PC-3 (cell line): ENCODE results near the gene ZCCHC4. TPM values are rescaled to one million over a fixed set of nuclear protein-coding genes. Genes with fewer than 3 reads are reported as not detected.

Source experiments
- ATAC-seq: fragments of 200-7000 bp; cut with Tn5 transposase; 2 replicates; pipeline ENCODE4 v1.9.1; 2020; ENCODE audit warnings: mild to moderate bottlenecking, moderate library complexity
- BruUV-seq: library from RNA; stranded (reverse); fragments of 400-500 nt; replicated peaks from 2 replicates; lab custom pipeline; 2021; lab: Mats Ljungman, UMichigan
- CTCF ChIA-PET: fragments of 300-600 bp; sonication (Branson Sonifier 250); formaldehyde crosslinking; loops from one replicate; lab custom pipeline; 2022; ENCODE audit warnings: antibody characterized with exemption; lab: Charles Lee
- POLR2A ChIA-PET: fragments of 300-600 bp; sonication (Branson Sonifier 250); formaldehyde crosslinking; loops from one replicate; lab custom pipeline; 2022; ENCODE audit warnings: antibody characterized with exemption; ENCODE audit not compliant: unreplicated experiment; lab: Charles Lee
- DNase-seq: peaks from one replicate; pipeline ENCODE4 v3.0.0-alpha.2; 2015
- H2AFZ ChIP-seq: fragments of 300-600 bp; sonication (generic); 2 replicates; pipeline ENCODE4 v1.6.0; 2016; ENCODE audit warnings: antibody characterized with exemption, low read length
- H3F3A ChIP-seq: fragments of 300-600 bp; sonication (generic); one replicate; pipeline ENCODE4 v1.6.0; 2017; ENCODE audit warnings: antibody characterized with exemption, low read length, control low read depth, mild to moderate bottlenecking; ENCODE audit not compliant: unreplicated experiment
- H3K27ac ChIP-seq: fragments of 300-600 bp; sonication (generic); 2 replicates; pipeline ENCODE4 v1.5.1; 2016; ENCODE audit warnings: mild to moderate bottlenecking, low read length
- H3K27me3 ChIP-seq: fragments of 300-600 bp; sonication (generic); 2 replicates; pipeline ENCODE4 v1.6.1; 2016; ENCODE audit warnings: low read length, mixed read lengths
- H3K36me3 ChIP-seq: fragments of 300-600 bp; sonication (generic); 2 replicates; pipeline ENCODE4 v1.6.1; 2016; ENCODE audit warnings: low read depth, mixed run types, low read length, mixed read lengths
- H3K4me1 ChIP-seq: fragments of 300-600 bp; sonication (generic); 2 replicates; pipeline ENCODE4 v1.5.1; 2016; ENCODE audit warnings: low read length; ENCODE audit not compliant: insufficient read depth
- H3K4me2 ChIP-seq: fragments of 300-600 bp; sonication (generic); 2 replicates; pipeline ENCODE4 v1.6.0; 2016; ENCODE audit warnings: low read length
- H3K4me3 ChIP-seq: fragments of 300-600 bp; sonication (generic); 2 replicates; pipeline ENCODE4 v1.5.1; 2016; ENCODE audit warnings: mild to moderate bottlenecking, low read length, mixed read lengths
- H3K79me2 ChIP-seq: fragments of 300-600 bp; sonication (generic); 2 replicates; pipeline ENCODE4 v1.6.1; 2017; ENCODE audit warnings: low read length, mixed read lengths
- H3K9ac ChIP-seq: fragments of 300-600 bp; sonication (generic); 2 replicates; pipeline ENCODE4 v1.6.0; 2016; ENCODE audit warnings: mild to moderate bottlenecking, low read length
- H3K9me2 ChIP-seq: fragments of 300-600 bp; sonication (generic); replicated peaks from 2 replicates; pipeline ENCODE4 v1.6.1; 2016; ENCODE audit warnings: mixed run types, low read length, mixed read lengths
- H3K9me3 ChIP-seq: fragments of 300-600 bp; sonication (generic); 2 replicates; pipeline ENCODE4 v1.6.1; 2016; ENCODE audit warnings: low read length, mixed read lengths
- H4K20me1 ChIP-seq: fragments of 300-600 bp; sonication (generic); 2 replicates; pipeline ENCODE4 v1.6.1; 2016; ENCODE audit warnings: low read length, mixed read lengths
- CTCF ChIP-seq: fragments of 300-600 bp; sonication (generic); conservative IDR thresholded peaks from 2 replicates; pipeline ENCODE4 v1.5.1; 2017; ENCODE audit warnings: antibody characterized with exemption, low read depth, mild to moderate bottlenecking, low read length
- EZH2 ChIP-seq: fragments of 300-600 bp; sonication (generic); IDR thresholded peaks from one replicate; pipeline ENCODE4 v1.6.1; 2017; ENCODE audit warnings: antibody characterized with exemption, mild to moderate bottlenecking, low read length; ENCODE audit not compliant: unreplicated experiment
- EZH2phosphoT487 ChIP-seq: fragments of 300-600 bp; sonication (generic); IDR thresholded peaks from 2 replicates; pipeline ENCODE4 v1.6.1; 2018; ENCODE audit warnings: mild to moderate bottlenecking, antibody characterized with exemption, low read length, borderline replicate concordance
- intact Hi-C: fragments of 100-400 bp; cut with micrococcal nuclease; formaldehyde crosslinking; loops from 2 replicates; pipeline ENCODE4 v1.9.0; 2023
- total RNA-seq: library from RNA; depleted of rRNA; stranded (reverse); fragments of >200 nt; gene quantifications from 2 replicates; pipeline ENCODE4 v1.2.3, GENCODE V29; 2014

The ZCCHC4 gene
- total RNA-seq, 1 experiment from 2014 or later: 6.8 TPM

- no peaks in the 10 kb centered on the region for H3F3A ChIP-seq
- H3K9me3 ChIP-seq: no peaks in the 10 kb centered on the region
- ChIA-PET CTCF (no interaction called here), POLR2A (no interaction called here)
- ATAC-seq (no peak), DNase-seq (no peak)
- H3K9me2 ChIP-seq: no peaks in the 10 kb centered on the region
- H4K20me1 ChIP-seq: no peaks in the 10 kb centered on the region
- peaks cover 13% of the 10 kb centered on the region; the same call in 1 of the 2 replicates for H3K4me1 ChIP-seq
- H3K27me3 ChIP-seq: no peaks in the 10 kb centered on the region
- no peak overlapping the region for H3K9ac ChIP-seq
- H3K36me3 ChIP-seq: no peaks in the 10 kb centered on the region
- no peak overlapping the region for H3K4me3 ChIP-seq
- H3K27ac ChIP-seq: no peak overlapping the region
- TF ChIP-seq EZH2: no peak
- no peak for TF ChIP-seq EZH2phosphoT487
- no peak for TF ChIP-seq CTCF
- H3K4me2 ChIP-seq: no peak overlapping the region
- intact Hi-C loops: loop anchor here (5.0 kb wide), 2 partner anchors 57 to 148 kb away; partner anchors contain the start of gene SEPSECS
- H2AFZ ChIP-seq: no peak overlapping the region
- H3K79me2 ChIP-seq: peaks cover 17% of the 10 kb centered on the region
- BruUV-seq: no TSS peak
Observed at GRCh38 chr4:25310066-25310802, 2.3 kb upstream of the ZCCHC4 start.

GRCh38 chr4:25310803-25311166 lies 1.8 kb upstream of the ZCCHC4 start:
- Histone ChIP-seq H2AFZ (no peak overlapping the region), H3K36me3 (no peaks in the 10 kb centered on the region), H3K79me2 (peaks cover 17% of the 10 kb centered on the region), H4K20me1 (no peaks in the 10 kb centered on the region), H3K9ac (no peak overlapping the region), H3F3A (no peaks in the 10 kb centered on the region), H3K27me3 (no peaks in the 10 kb centered on the region), H3K4me1 (peaks cover 13% of the 10 kb centered on the region; the same call in 1 of the 2 replicates), H3K4me2 (no peak overlapping the region), H3K9me2 (no peaks in the 10 kb centered on the region), H3K27ac (no peak overlapping the region), H3K9me3 (no peaks in the 10 kb centered on the region), H3K4me3 (no peak overlapping the region)
- no peak for ATAC-seq
- no peak for DNase-seq
- no peak for TF ChIP-seq CTCF
- TF ChIP-seq EZH2: no peak
- no peak for TF ChIP-seq EZH2phosphoT487
- intact Hi-C loops: loop anchor here (5.0 kb wide), 2 partner anchors 57 to 148 kb away; partner anchors contain the start of gene SEPSECS
- POLR2A ChIA-PET: no interaction called here
- CTCF ChIA-PET: no interaction called here
- no TSS peak for BruUV-seq
